Stimulated activated CD4-positive, alpha-beta T cell treated with anti-CD3 and anti-CD28 coated beads, Interleukin-12 subunit alpha, Interleukin-12 subunit beta, amount 100 ng/mL, for 4 hours (primary cell): ENCODE data around the gene WDR37.
"Not testable (repeated sequence)": the region's sequence is repeated elsewhere in the genome, so short reads cannot be mapped to it uniquely, and the experiment has no call there.

Experiments used
- DNase-seq: peaks from one replicate; pipeline ENCODE4 v3.0.0-alpha.2; 2020

The WDR37 gene

DNA sequence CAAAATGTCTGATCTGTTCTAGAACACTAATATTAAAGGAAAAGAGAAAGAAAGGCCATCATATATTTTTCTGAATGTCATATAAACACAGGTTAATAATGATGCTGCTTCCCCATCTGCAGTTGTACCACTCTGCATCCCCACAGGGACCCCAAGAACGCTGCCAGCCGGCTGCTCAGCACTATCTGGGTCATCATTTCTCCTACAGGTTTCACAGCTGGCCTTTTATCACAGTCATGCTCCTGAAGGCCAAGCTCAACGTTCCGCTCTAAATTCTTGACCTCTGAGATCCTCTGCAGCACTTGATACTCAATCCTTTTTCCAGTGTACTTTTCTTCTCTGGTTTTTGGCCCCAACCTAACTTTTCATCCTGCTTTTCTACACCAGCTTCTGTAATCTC, 12.0 kb upstream of the WDR37 start:
- no peak for DNase-seq

DNA sequence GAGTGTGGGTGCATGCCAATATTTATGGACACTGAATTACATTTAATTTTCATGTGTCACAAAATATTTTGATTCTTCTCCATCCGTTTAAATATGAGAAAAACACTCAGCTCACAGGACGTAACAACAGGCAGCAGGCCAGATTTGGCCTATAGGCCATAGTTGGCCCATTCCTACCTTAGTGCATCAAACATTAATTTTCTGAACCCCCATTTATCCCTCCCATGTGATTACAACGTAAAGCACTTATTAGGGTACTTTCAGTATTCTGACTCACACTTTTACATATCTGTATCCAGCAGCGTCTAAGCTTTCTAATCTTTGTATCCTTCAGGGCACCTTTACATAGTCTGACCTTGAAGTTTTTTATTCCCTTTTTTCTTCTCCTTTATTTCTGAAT, 11.2 kb upstream of the WDR37 start:
- DNase-seq: no peak

DNA sequence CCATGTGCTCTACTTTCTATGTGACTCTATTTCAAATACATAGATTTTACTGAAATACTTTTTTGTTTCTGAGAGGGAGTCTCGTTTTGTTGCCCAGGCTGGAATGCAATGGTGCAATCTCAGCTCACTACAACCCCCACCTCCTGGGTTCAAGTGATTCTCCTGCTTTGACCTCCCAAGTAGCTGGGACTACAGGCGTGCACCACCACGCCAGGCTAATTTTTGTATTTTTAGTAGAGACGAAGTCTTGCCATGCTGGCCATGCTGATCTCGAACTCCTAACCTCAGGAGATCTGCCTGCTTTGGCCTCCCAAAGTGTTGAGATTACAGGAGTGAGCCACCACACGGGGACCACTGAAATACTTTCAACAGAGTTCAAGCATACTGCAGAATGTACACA, 10.8 kb upstream of the WDR37 start:
- no peak for DNase-seq

DNA sequence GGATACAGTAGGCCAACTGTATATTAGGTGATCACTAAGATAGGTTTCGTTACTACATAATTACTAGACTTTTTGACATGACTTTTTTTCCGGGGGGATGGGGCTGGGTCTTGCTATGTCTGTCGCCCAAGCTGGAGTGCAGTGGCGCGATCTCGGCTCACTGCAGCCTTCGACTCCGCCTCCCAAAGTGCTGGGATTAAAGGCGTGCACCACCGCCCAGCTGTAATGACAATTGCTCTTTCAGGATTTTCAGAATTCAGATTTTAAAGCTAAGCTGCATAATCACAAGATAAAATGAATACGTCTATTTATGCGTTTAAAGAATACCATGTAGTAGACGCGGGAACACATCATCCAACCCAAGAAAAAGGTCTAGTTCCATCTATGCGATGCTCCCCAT, 8.2 kb upstream of the WDR37 start:
- DNase-seq: no peak

DNA sequence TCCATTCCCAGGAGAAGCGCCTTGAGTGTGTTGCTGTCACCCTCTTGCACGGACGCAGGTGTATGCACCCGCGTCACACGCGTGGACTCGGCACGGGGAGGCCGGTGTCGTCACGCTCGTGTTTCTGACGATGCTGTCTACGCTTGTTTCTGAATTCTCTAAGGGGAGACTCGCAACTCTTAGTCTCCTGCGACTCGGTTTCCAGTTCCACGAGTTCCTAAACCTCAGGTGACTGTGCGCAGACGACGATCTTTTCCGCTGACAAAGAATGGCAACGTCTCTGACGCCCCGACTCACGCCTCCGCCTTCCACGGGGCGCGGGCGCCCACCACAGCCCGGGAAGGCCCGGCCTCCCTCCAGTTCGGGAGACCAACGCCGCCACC, 7.8 kb upstream of the WDR37 start:
- no peak for DNase-seq

DNA sequence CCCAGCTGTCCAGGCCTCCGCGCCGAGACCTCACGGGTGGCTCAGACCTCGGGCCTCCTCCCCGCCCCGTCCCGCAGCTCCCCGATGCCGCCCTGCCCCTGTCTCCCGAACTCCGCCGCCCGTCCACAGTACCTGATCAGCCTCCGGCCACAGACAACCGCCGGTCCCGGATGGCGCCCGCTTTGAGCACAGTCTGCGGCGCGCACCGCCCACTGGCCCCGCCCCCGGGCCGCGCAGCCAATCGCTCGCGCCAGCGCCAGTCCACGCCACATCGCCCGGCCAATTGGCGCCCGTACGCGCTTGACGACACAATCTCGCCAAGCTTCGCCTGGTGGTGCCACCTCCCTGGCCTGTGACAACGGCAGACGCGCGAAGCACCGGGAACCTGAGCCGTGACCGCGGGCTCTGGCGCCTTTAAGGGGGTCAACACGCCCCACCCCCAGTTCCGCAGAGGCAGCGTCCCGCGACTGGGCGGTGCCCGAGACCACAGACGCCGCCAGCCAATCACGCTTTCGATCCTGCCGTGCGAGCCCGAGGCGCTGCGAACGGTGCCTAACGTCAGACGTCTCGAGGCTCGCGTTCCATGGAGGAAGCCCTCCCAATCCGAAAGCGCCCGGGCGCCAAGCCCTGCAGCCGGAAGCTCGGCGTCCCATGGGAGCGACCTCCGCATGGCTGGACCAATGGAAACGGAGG, 7.3 kb upstream of the WDR37 start, which contains the start of gene IDI1:
Gene IDI1 (minus strand): TSS at position 388 of the 693 bp plus-strand sequence. CDS start 116 bp downstream, at position 272.
- DNase-seq: peak; percentile 94

DNA sequence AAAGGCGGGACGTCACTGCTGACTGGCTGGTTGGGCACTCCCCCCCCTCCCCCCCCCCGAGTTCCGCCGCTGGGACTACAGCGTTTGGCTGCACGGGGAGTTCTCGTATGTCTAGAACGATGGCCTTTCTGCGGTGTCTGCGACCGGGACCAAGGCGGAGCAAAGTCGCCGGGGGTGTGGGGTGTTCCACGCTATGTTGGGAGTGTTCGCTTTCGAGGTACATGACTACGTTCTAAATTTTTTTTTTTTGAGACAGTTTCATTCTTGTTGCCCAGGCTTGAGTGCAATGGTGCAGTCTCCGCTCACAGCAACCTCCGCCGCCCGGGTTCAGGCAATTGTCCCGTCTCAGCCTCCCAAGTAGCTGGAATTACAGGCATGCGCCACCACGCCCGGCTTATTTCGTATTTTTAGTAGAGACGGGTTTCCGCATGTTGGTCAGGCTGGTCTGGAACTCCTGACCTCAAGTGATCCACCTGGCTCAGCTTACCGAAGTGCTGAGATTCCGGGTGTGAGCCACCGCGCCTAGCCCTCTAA, 6.7 kb upstream of the WDR37 start:
- DNase-seq: no peak

DNA sequence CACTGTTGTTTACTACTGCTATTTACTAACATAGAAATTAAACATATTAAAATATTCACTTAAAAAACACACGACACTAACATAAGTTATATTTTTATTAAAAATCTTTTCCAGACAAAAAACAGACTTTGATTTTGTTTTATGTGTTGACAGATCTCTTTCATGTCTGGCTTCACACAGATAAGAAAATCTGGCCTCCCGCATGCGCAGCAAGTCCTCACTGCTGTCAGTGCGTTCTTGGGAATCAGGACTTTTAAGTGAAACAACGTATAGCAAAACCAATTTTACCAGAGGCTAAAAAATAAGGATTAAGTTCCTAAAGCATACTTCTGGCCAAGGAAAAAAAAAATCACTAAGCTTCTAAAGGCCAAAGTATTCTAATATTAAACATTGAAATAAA, 6.0 kb upstream of the WDR37 start:
- no peak for DNase-seq

DNA sequence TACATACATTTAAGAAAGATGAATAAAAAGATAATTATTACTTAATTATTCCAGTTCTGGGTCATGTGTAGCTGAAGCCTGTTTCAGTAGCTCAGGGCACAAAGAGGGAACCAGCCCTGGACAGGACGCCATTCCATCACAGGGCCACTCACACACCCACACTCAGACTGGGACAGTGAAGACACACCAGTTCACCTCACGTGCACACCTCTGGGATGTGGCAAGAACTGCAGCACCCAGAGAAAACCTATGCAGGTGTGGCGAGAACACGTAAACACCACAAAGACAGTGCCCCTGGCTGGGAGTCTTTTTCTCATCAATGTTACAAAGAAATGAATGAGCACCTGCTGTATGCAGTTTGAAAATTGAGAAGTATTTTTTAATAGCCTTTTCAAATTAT, 5.6 kb upstream of the WDR37 start:
- DNase-seq: no peak

DNA sequence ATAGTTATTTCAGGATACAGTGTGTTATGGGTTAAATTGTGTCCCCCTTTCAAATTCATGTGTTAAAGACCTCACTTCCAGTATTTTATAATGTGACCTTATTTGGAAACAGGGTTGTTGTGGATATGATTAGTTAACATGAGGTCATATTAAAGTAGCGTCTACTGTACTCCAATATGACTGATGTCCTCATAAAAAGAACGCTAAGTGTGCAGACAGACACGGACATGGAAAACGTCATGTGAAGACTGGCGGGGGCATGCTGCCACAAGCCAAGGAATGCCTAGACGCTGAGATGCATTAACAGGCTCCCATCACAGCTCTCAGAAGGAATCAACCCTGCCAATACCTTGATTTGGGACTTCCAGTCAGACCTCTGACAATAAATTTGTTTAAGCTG, 1.5 kb upstream of the WDR37 start:
- no peak for DNase-seq

DNA sequence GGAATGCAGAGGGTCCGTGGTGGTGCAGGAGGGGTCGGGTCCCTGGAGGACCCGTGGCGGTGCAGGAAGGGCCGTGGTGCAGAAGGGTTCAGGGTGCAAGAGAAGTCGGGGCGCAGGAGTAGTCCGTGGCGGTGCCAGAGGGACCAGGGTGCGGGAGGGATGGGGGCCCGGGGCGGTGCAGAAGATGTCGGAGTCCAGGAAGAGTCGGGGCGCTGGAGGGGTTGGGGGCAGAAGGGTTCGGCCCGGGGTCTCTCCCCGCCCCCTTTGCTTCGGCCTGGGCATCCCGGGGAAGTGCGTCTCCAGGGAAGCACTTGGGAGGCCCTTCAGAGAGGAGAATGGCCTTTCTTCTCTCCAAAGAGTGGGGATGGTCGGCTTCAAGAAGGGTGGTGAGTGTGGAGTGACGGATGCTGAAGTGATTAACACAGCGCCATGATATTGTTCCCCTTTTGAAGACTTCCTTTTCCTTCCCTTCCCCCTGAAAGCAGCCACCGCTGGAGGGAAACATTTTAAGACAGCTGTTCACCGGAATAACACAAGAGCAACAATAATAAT, 997 bp downstream of the WDR37 start:
- no peak for DNase-seq

DNA sequence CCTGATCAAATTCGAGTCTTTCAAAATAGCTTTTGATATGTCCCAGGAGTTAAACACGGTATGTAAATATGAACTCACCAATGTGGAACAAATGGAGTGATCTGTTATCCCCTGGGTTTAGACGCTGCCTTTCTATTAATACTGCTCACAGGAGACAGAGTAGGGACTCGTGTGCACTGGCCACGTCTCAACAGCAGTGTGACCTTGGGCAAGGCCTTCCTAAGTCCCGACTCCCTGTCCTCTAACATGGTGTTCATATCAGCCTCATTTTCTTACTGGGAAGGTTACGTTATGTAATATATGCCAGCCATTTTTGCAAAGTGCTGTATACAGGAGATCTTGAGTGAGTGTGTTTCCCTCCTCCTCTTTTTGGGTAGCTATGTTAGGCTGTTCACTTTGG, 1.8 kb downstream of the WDR37 start:
- DNase-seq: no peak

DNA sequence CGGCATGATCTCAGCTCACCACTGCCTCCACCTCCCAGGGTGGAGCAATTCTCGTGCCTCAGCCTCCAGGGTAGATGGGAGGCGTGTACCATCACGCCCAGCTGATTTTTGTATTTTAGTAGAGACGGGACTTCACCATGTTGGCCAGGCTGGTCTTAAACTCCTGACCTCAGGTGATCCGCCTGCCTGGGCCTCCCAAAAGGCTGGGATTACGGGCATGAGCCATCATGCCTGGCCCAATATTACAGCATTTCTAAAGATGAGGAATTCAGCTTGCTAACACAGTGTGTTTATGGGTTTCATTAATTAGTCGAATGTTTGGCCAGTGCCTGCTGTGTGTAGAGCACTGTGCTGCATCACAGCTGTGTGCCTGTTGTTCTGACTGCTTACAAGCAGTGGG, 3.7 kb downstream of the WDR37 start:
- no peak for DNase-seq

DNA sequence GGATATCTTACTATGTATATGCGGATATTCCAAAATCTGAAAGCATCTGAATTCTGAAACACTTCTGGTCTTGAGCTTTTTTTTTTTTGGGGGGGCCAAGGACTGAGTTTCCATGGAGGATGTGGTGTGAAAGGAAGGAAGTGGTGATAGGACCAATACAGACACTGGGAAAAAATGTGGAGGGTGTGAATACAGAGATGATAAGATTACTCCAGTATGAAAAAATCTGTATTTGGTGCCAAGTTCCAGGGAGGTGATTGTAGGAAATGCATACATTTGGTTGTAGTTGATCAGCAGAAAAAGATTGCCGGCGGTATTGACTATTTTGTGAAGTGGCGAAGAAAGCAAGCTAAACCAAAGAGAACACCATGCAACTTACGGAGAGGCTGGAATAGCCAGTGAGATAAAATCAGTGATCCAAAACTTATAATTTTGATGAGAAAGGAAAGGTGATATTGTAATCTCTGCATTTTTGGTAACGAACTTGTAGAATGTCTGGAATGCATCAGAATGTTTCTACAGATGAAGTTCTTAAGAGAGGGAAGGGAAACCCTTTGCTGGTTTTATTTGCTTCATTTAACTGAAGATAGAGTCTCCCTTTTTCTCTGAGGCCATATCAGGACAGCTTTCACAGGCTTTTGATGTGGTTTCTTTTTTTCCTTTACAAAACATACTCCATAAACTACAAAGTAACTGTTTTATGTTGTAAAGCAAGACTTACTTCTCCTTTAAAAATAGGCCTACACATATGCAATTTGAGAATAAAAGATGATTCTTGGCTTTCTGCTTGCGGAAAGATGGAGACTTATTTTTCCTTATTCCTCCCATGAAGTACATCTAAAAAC, 6.0 kb downstream of the WDR37 start:
- no peak for DNase-seq

DNA sequence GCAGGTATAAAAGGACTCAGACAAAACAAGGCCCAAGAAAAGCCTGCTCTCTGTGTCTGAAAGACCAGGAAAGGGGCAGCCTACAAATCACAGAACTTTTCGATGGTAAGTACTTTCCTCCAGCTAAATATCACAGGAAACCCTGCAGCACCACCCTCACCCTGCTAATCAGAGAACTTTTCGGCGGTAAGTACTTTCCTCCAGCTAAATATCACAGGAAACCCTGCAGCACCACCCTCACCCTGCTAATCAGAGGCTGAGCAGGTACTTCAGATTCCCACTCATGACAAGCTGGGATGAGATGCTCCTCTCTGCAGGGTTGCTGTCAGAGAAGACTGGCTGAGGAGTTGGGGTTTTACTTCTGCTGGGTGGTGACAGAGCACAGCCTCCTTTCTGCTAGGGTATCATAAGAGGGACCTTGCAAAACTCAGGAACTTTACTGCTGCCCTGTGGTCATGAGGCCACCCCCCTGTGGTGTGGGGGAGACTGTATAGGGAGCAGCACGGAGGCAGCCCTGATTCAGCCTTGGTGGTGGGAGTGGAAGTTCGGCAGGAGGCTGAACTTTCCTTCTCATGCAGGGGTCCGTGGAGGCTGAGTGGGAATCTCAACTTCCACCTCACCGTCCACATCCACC, 7.2 kb downstream of the WDR37 start:
- DNase-seq: no peak

DNA sequence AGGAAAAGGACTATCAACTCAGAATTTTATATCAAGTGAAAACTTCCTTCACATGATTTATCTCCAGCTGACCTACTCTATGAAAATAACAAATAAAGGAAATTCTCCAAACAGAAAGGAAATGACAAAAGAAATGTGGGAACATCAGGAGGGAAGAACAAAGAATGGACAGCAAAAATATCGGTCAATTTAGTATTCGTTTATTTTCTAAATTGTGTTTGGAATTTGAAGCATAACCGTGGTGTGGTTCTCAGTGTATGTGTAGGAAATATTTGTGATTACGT, 8.7 kb downstream of the WDR37 start:
- DNase-seq: no peak

DNA sequence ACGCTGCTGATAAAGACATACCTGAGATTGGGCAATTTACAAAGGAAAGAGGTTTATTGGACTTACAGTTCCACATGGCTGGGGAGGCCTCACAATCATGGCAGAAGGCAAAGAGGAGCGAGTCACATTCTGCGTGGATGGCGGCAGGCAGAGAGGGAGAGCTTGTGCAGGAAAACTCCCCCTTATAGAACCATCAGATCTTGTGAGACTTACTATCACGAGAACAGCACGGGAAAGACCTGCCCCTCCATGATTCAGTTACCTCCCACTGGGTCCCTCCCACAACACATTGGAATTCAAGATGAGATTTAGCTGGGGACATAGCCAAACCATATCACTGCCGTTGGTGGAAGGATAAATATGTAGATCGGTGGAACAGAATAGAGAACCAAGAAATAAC, 10.5 kb downstream of the WDR37 start:
- DNase-seq: not testable (repeated sequence)

DNA sequence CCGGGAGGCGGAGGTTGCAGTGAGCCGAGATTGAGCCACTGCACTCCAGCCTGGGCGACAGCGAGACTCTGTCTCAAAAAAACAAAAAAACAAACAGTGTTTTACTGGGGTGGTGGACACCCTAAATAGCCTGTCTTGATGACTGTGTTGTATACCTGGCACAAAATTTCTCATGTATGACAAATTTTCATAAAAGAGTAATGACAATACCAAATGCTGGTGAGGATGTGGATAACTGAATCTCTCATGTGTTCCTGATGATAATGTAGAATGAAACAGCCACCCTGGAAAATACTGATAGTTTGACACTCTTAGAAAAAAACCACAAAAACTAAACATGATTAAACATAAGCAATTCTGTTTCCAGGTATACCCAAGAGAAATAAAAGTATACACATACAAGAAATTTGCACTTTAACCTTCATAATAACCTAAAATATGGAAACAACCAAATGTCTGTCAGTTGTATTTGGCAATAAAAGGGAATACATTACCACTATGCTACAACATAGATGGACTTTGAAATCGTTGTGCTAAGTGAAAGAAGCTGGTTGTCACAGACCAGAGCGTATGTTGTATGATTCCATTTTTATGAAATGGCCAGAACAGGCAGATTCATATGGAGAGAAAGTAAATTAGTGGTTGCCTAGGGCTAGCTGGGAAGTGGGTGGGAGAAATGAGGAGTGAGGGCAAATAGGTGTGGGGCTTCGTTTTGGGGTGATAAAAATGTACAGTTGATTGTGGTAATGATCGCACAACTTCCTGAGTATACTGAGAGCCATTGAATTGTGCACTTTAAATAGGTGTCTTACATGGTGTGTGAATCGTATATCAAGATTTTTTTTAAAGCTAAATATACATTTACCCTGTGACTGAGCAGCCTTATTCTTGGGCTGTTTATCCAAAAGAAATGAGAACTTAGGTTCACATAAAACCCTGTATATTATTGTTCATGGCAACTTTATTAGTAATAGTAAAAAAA, 12.5 kb downstream of the WDR37 start:
- no peak for DNase-seq

DNA sequence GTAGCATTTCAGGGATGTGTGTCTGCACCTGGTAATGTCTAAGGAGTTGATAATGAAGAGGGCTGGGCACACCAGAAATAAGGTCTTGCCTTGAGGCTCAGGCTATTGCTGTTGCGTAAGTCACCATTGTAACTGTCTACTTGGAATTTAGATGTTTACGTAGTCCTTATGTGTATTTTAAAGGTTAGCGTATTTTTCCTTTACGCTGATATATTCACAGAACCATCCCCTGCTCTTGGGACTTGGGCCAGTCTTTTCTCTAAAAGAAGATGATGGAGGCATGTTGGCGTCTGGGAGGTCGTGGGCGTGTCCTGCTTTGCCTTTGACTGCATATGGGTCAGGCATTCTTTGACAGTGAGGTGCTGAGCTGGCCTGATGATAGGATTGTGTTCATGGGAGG, 14.7 kb downstream of the WDR37 start:
- no peak for DNase-seq

DNA sequence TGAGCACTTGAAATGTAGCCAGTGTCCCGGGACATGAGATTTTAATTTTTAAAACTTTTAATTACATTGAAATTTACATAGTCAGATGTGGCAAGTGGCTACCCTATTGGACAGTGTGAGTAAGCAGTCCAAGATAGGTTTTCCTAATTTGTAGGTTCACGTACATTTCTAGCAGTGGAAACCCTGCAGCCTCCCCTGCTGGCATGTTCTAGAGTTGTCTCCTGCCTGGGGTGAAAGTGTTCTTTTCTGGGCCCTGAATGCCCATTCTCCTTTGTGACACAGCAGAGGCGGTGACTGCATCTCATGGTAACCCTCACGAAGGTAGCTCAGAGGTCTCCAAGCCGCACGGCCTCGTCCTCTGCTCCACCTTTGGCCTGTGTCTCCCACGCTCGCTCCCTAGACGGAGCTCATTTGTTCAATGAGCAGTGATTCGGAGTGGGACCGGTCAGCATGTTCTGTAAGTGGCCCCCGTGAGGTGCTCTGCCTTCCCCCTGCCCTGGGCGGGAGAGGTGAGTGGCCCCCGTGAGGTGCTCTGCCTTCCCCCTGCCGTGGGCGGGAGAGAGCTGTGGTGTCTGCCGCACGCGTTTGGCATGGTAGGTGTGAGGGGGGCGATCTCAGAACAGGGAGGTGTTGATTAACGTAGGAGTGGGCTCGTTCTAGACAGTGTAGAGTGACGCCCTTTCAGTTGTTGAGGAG, 18.0 kb downstream of the WDR37 start:
- DNase-seq: no peak

DNA sequence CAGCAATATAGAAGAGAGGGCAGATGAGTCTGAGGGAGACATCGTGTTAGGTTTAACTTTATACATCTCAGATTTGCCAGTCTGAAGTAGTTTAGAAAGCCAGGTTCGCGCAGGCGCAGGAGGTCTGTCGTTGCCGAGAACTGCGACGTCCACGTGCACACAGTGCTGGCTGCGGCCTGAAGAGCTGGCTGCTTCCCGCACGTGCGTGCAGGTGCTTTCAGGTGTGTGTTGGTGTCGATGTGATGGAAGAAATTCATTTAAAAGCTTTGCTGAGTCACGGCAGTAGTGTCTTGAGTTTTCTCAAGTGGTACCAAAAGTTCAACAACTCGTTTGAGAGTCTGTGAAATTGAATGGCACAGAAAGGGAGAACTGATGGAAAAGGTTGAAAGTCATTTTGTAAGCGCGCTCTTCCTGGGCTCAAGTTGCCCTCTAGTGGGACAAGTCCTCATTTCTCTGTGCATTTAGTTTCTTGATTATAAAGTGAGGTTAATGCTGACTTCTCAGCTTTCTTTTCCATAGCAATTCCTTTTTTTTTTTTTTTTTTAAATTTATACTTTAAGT, 18.6 kb downstream of the WDR37 start:
- no peak for DNase-seq
